BE2C (cell line): ENCODE results near the gene VPS11.
"Not testable (repeated sequence)": the region's sequence is repeated elsewhere in the genome, so short reads cannot be mapped to it uniquely, and the experiment has no call there.

Experiments used
- DNase-seq: peaks from one replicate; pipeline ENCODE4 v3.0.0-alpha.2; 2020
- H3K27me3 ChIP-seq: fragments of 250-450 bp; sonication (Bioruptor Pico); 2 replicates; pipeline ENCODE4 v1.5.1; 2020; ENCODE audit warnings: mild to moderate bottlenecking
- H3K36me3 ChIP-seq: fragments of 250-450 bp; sonication (Bioruptor Pico); 2 replicates; pipeline ENCODE4 v1.5.1; 2020; ENCODE audit warnings: mild to moderate bottlenecking
- H3K4me1 ChIP-seq: fragments of 250-450 bp; sonication (Bioruptor Pico); 2 replicates; pipeline ENCODE4 v1.5.1; 2020
- H3K4me3 ChIP-seq: 2 replicates; pipeline ENCODE4 v1.5.1; 2011; ENCODE audit warnings: low read depth, low read length
- H3K9me3 ChIP-seq: fragments of 250-450 bp; sonication (Bioruptor Pico); 2 replicates; pipeline ENCODE4 v1.5.1; 2020
- CTCF ChIP-seq: IDR thresholded peaks from 2 replicates; pipeline ENCODE4 v1.5.1; 2012; ENCODE audit warnings: mild to moderate bottlenecking, low read depth, low read length

Gene VPS11

GRCh38 chr11:119100246-119100970 lies 32.8 kb downstream of the VPS11 start:
- DNase-seq: peak; percentile 41

GRCh38 chr11:119100994-119101758 lies 33.6 kb downstream of the VPS11 start:
- Histone ChIP-seq H3K9me3 (no peaks in the 10 kb centered on the region), H3K36me3 (peaks cover 18% of the 10 kb centered on the region), H3K4me3 (peak overlapping the region; percentile 97), H3K4me1 (peaks cover under 1% of the 10 kb centered on the region), H3K27me3 (no peaks in the 10 kb centered on the region)
- TF ChIP-seq CTCF: no peak
- no peak for DNase-seq

More at GRCh38 chr11:119100246-119100970, 32.8 kb downstream of the VPS11 start:
- no peaks in the 10 kb centered on the region for H3K9me3 ChIP-seq
- peak; percentile 70 for TF ChIP-seq CTCF
- H3K4me3 ChIP-seq: peak overlapping the region; percentile 97
- H3K27me3 ChIP-seq: no peaks in the 10 kb centered on the region
- H3K36me3 ChIP-seq: peaks cover 18% of the 10 kb centered on the region
- H3K4me1 ChIP-seq: peaks cover 4% of the 10 kb centered on the region; the same call in 1 of the 2 replicates

- H3K27me3 ChIP-seq: no peaks in the 10 kb centered on the region
- H3K9me3 ChIP-seq: no peaks in the 10 kb centered on the region
- DNase-seq: peak; percentile 93
- H3K4me1 ChIP-seq: peaks cover 6% of the 10 kb centered on the region
- no peak for TF ChIP-seq CTCF
- H3K4me3 ChIP-seq: peak within 1 kb of the TSS; percentile 97
- H3K36me3 ChIP-seq: peaks cover 14% of the 10 kb centered on the region
These were observed 34.3 kb downstream of the VPS11 start, which contains the start of gene DPAGT1 for GRCh38 chr11:119101759-119102423. Gene DPAGT1, minus strand, starts transcription at chr11:119101853. Its CDS starts 198 bp downstream, at chr11:119101655.

- H3K4me1 ChIP-seq, H3K9me3 ChIP-seq, DNase-seq, H3K27me3 ChIP-seq, H3K36me3 ChIP-seq: not testable (repeated sequence)
- peak overlapping the region; percentile 97 for H3K4me3 ChIP-seq
These were observed 35.6 kb downstream of the VPS11 start for GRCh38 chr11:119103161-119103664.

- TF ChIP-seq CTCF: peak; percentile 41
- peaks cover 11% of the 10 kb centered on the region for H3K4me1 ChIP-seq
- no peak for DNase-seq
These were observed 36.2 kb downstream of the VPS11 start for GRCh38 chr11:119103793-119104192.

More at GRCh38 chr11:119103793-119104192, 36.2 kb downstream of the VPS11 start:
- Histone ChIP-seq H3K9me3 (no peaks in the 10 kb centered on the region), H3K36me3 (no peaks in the 10 kb centered on the region), H3K27me3 (no peaks in the 10 kb centered on the region), H3K4me3 (no peak overlapping the region)
